Measurements from ENCODE around the gene GGA1.

DNA sequence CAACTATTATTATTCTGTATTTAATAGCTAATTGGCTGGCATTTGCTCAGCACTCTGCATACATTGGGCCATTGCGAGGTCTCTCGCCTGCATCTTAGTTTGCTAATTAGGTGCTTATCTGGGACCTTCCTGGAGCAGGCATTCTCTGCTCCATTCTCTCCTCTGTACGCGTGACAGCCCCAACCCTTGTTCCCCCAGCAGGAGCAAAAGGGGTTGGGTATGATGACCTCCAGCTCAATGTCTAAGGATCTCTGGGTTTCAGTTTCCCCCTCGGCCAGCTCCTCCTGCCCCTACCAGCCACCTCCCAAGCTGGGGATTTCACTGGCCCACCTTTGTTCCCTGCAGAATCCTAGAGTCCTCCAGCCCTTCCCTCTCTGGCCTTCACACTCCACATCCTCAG is 19.0 kb upstream of the GGA1 start:
- TF ChIP-seq CTCF (IDR thresholded peaks at IDR 0.05) = no peak
- no peak for TF ChIP-seq POLR2A (IDR thresholded peaks at IDR 0.05)

Data from prostate gland (tissue), 2 donors.